GM20000 (cell line): ENCODE results near the gene SHOC2.

Source experiments
- DNase-seq: peaks from one replicate; pipeline ENCODE4 v3.0.0; 2012; ENCODE audit warnings: low spot score
- TF ChIP-seq, protein P1 (sequence below): IDR thresholded peaks from 2 replicates; pipeline ENCODE4 v1.5.1; 2012; ENCODE audit warnings: mild to moderate bottlenecking, control low read depth; ENCODE audit errors: extremely low read depth, missing control alignments

SHOC2 gene

DNA sequence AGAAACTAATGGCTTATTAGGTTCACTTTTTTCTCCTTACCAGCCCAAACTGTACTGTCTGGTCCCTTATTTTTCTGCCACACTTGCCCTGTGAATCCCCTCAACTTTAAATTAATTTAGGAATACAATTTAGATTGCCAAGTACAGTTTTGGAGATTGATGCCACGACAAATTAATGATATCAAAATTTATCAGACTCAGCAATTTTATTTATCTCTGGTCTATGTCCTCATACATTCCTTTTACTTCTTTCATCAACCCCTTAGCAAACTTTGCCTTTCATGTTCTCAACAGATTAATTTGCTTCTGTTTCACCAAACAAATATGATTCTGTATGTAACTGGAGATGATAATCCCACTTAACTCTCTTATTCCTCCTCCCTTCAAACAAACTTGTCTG is 38.2 kb downstream of the SHOC2 start:
- no peak for DNase-seq
- TF ChIP-seq, protein P1, sequence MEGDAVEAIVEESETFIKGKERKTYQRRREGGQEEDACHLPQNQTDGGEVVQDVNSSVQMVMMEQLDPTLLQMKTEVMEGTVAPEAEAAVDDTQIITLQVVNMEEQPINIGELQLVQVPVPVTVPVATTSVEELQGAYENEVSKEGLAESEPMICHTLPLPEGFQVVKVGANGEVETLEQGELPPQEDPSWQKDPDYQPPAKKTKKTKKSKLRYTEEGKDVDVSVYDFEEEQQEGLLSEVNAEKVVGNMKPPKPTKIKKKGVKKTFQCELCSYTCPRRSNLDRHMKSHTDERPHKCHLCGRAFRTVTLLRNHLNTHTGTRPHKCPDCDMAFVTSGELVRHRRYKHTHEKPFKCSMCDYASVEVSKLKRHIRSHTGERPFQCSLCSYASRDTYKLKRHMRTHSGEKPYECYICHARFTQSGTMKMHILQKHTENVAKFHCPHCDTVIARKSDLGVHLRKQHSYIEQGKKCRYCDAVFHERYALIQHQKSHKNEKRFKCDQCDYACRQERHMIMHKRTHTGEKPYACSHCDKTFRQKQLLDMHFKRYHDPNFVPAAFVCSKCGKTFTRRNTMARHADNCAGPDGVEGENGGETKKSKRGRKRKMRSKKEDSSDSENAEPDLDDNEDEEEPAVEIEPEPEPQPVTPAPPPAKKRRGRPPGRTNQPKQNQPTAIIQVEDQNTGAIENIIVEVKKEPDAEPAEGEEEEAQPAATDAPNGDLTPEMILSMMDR = no peak

DNA sequence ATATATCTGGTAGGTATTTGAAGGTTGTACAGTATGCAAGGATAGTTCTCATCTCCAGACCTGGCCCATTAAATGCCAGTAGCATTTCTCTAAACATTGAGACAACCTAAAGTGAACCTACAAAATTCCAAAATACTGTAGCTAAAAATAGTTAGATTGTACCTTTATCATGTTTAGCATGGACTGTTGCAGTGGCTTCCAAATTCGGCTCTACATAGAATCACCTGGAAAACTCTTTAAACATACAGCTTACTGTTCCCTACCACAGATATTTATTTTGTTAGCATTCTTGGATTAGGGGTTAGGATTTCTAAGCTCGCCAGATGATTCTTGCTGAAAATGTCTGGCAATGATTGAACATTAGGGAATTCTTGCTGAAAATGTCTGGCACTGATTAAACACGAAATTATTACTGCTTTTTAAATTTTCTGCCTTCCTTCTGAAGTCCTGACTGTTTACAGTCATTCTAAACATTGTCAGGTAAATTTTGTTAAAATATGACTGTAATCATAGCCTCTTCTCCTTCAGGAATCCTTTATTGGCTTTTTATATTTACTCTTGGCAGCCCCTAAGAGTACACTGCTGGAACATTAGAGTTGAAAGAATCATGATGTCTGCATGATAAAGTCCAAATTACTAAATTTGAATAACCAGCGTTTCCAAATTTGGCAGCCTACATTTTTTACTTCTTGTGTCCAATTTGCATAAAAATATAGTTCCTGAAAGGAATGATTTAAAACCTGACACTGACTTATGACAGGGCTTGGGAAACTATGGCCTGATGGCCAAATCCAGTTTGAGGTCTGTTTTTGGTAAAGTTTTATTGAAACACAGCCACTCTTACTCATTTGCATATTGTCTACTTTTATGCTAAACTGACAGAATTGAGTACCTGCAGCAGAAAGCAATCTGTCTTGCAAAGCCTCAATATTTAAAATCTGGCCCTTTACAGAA is 40.3 kb downstream of the SHOC2 start:
- no peak for DNase-seq
- TF ChIP-seq, protein P1 = no peak

DNA sequence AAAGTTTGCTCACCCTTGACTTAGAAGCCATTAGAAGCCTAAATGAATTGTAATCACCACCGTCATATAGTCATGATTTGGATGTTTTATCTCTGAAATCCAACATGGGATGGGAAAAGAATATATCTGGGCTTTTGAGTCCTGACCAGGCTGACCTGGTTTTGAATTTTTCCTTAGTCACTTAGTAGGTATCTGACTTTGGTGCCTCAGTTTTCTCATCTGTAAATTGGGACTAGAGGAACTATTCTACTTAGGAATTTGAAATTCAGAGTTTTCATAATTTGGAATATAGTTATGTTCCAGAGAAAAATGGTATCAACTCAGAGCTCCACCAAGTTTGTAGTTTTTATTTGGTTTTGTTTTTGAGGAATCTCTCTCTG is 40.9 kb downstream of the SHOC2 start:
- no peak for DNase-seq
- TF ChIP-seq, protein P1 = no peak

DNA sequence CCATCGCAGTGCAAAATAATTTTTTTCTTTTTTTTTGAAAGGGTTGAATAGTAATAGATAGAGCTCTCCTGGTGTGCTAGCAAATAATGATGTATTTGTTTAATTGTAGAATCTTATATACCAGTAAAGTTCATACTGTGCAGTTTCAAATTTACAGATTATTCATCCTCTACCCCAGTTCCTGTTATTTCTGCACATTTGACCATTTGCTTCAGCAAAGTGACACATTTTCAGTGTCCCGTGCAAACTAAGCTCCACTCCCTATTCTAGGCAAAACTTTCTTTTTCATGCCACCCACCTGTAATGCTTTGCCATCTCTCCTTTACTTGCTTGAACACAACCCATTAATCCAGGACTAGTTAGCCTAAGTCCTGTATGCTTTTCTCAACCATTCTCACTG is 43.0 kb downstream of the SHOC2 start:
- TF ChIP-seq, protein P1 = no peak

DNA sequence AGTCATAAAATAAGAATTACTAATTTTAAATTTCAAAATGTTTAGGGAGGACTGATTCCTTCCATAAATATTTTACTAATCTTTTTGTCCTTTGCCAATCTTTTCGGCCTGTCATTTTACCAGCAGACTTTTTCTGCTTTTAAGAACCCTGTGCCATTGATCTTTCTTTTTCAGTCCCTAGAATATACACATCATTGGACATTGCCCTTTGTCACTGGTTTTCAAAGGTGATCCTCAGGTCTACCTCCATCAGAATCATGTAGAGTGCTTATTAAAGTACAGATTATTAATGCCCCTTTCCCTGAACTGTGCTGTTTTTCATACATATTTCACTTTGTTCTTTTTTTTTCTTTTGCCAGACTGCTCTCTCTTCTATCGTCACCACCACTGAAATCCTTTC is 43.8 kb downstream of the SHOC2 start:
- TF ChIP-seq, protein P1 = no peak
- no peak for DNase-seq

More for the DNA sequence above, 43.0 kb downstream of the SHOC2 start:
- no peak for DNase-seq

DNA sequence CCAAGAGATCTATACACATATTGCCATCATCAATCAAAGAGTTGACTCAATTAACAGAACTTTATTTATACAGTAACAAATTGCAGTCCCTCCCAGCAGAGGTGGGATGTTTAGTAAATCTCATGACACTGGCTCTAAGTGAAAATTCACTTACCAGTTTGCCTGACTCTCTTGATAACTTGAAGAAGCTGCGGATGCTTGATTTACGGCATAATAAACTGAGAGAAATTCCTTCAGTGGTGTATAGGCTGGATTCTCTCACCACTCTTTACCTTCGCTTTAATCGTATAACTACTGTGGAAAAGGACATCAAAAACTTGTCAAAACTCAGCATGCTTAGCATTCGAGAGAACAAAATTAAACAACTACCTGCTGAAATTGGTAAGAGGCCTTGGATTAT is 45.3 kb downstream of the SHOC2 start:
- TF ChIP-seq, protein P1 = no peak
- DNase-seq = no peak

DNA sequence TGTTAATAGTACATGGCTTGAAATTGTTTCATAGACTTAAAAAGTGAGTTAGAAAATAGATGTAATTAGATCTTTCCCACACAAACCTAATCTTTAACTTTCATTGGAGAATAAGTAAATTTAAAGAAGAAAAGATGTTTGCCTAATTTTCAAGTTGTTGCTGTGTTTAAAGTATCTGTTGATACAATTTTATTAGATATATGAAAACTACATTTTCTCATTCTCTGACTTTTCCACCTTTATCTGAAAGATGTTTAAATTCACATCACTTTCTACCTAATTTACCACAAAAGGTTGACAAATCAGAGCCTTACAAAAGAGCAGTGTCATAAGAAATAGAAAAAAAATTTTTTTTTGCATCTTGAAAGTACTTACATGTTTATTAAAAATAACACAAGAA is 45.8 kb downstream of the SHOC2 start:
- no peak for DNase-seq
- TF ChIP-seq, protein P1 = no peak
